ENCODE results near the gene TBL1X. TPM values are rescaled to one million over a fixed set of nuclear protein-coding genes. Genes with fewer than 3 reads are reported as not detected.

Gene TBL1X
- total and polyA plus RNA-seq, 2 of the 8 experiments (the other 6 are each of a cell fraction or from before 2014, with no cell fraction given), result 13.3 to 25.6 TPM

- no peak for DNase-seq (ENCODE audit: low read depth in 1 of 2, low spot score in 2 of 2)
- Histone ChIP-seq H3K27me3 (replicated peaks in 1 of 4; ENCODE audit: control insufficient read depth in 3 of 4, extremely low read depth in 1 of 4, insufficient read depth in 3 of 4, low read length in 3 of 4) (no peaks in the 10 kb centered on the region), H4K8ac (ENCODE audit: extremely low read depth, insufficient read depth, low read length) (no peak overlapping the region), H4K91ac (replicated peaks; ENCODE audit: insufficient read length, low read length) (no peak overlapping the region), H3K9ac (replicated peaks in 1 of 4; ENCODE audit: extremely low read depth in 1 of 4, low read depth in 3 of 4, low read length in 3 of 4) (no peak overlapping the region), H3K4me2 (ENCODE audit: insufficient read depth in 1 of 2, low read depth in 2 of 2, low read length in 2 of 2) (no peak overlapping the region), H3K4me1 (replicated peaks in 1 of 4; ENCODE audit: control insufficient read depth in 3 of 4, insufficient read depth in 4 of 4, low read length in 3 of 4) (peaks cover 0 to 2% (median 0%) of the 10 kb centered on the region in 4 experiments; a peak in 2 of 7 replicates), H2BK15ac (ENCODE audit: low read length) (no peak overlapping the region), H2AK5ac (ENCODE audit: low read depth, low read length) (no peak overlapping the region), H4K20me1 (replicated peaks in 1 of 2; ENCODE audit: control insufficient read depth in 1 of 2, insufficient read depth in 2 of 2, low read length in 2 of 2) (no peaks in the 10 kb centered on the region), H3K14ac (ENCODE audit: insufficient read length) (no peak overlapping the region), H2BK20ac (ENCODE audit: low read length) (no peak overlapping the region), H3K4me3 (ENCODE audit: extremely low read depth in 1 of 4, insufficient read depth in 2 of 4, low read depth in 3 of 4, low read length in 4 of 4) (no peak overlapping the region), H3K23me2 (ENCODE audit: low read depth, low read length) (no peaks in the 10 kb centered on the region), H2AFZ (ENCODE audit: low read length) (no peak overlapping the region), H2BK120ac (replicated peaks; ENCODE audit: low read depth, low read length) (no peak overlapping the region), H3K56ac (replicated peaks; ENCODE audit: insufficient read length, low read depth, low read length) (no peak overlapping the region), H3K79me1 (ENCODE audit: low read depth, low read length) (no peaks in the 10 kb centered on the region), H4K5ac (ENCODE audit: insufficient read length, low read depth, low read length) (no peak overlapping the region), H3K23ac (ENCODE audit: insufficient read length) (no peak overlapping the region), H2BK12ac (ENCODE audit: low read depth, low read length) (no peak overlapping the region), H3K9me3 (ENCODE audit: insufficient read depth in 2 of 2, low read depth in 1 of 2, low read length in 1 of 2) (no peaks in the 10 kb centered on the region), H3K36me3 (ENCODE audit: control insufficient read depth in 2 of 4, insufficient read depth in 4 of 4, low read length in 3 of 4) (no peaks in the 10 kb centered on the region), H3K79me2 (ENCODE audit: control insufficient read depth in 1 of 2, insufficient read depth in 2 of 2, low read length in 2 of 2) (no peaks in the 10 kb centered on the region), H3K18ac (ENCODE audit: extremely low read depth, low read length) (no peak overlapping the region), H3K27ac (ENCODE audit: low read depth, low read length) (no peak overlapping the region), H3K4ac (replicated peaks; ENCODE audit: insufficient read length, low read depth, low read length) (no peak overlapping the region), H2BK5ac (ENCODE audit: low read depth, low read length) (no peak overlapping the region)
- ChIA-PET POLR2A (ENCODE audit: partially characterized antibody) (no interaction called here), CTCF (ENCODE audit: partially characterized antibody) (no interaction called here)
- 71% methylated on average over 2 of the region's 3 CpGs; no CpG with 5 or more reads in 1 of the 2 experiments for WGBS, 2 experiments (ENCODE audit: extremely low coverage in 1 of 2, insufficient coverage in 1 of 2, insufficient read length in 1 of 2, insufficient replicate concordance in 2 of 2, low coverage in 1 of 2, low lambda C conversion rate in 2 of 2, missing lambda C conversion rate in 1 of 2)
- FAIRE-seq, result no peak
- no peak for TF ChIP-seq EZH2 (IDR thresholded peaks at IDR 0.05; ENCODE audit: low read depth, low read length, severe bottlenecking)
- TF ChIP-seq NRF1 (IDR thresholded peaks at IDR 0.05; ENCODE audit: low read depth, low read length), result no peak
- TF ChIP-seq ATF2 (IDR thresholded peaks at IDR 0.05; ENCODE audit: low read length), result no peak
- no peak for TF ChIP-seq EP300 (IDR thresholded peaks at IDR 0.05; ENCODE audit: borderline replicate concordance in 1 of 2, low read depth in 2 of 2, low read length in 2 of 2)
Observed at GRCh38 chrX:9438933-9439494, 25.8 kb upstream of the TBL1X start.

All from H1 (cell line).